Omental fat pad (tissue), 4 donors: Measurements from ENCODE around the gene PSMB2. TPM values are rescaled to one million over a fixed set of nuclear protein-coding genes. Genes with fewer than 3 reads are reported as not detected.
"Not testable (repeated sequence)": the region's sequence is repeated elsewhere in the genome, so short reads cannot be mapped to it uniquely, and the experiment has no call there.

Experiments used
- ATAC-seq: fragments of 150-250 bp; one replicate; pipeline ENCODE4 v1.9.1; 2016; ENCODE audit warnings: mild to moderate bottlenecking, moderate library complexity; ENCODE audit not compliant: low FRiP score
- DNase-seq: peaks from one replicate; pipeline ENCODE4 v3.0.0-alpha.2; 2019; ENCODE audit warnings: low spot score
- CTCF ChIP-seq, 3 donors: fragments of 450-650 bp; IDR thresholded peaks; one replicate each; pipeline ENCODE4 v1.5.1; 2016 to 2017; ENCODE audit warnings: antibody characterized with exemption in 3 of 3, mild to moderate bottlenecking in 3 of 3, moderate library complexity in 2 of 3
- total RNA-seq, 4 donors: library from RNA; depleted of rRNA; stranded (reverse); fragments of >200 nt; gene quantifications; one replicate each; pipeline ENCODE4 v1.1.0, GENCODE V29; 2016

The PSMB2 gene
- total RNA-seq, 4 donors from 2014 or later, result 31.4 to 39.9 (median 36.1) TPM

- DNase-seq (no peak), ATAC-seq (no peak)
- TF ChIP-seq CTCF (IDR thresholded peaks at IDR 0.05), result no peak
These were observed 50.8 kb downstream of the PSMB2 start for GRCh38 chr1:35590476-35591040.

- TF ChIP-seq CTCF (IDR thresholded peaks at IDR 0.05), result no peak
- DNase-seq, result no peak
- ATAC-seq, result no peak
These were observed 51.6 kb downstream of the PSMB2 start for GRCh38 chr1:35589516-35590427.

DNA sequence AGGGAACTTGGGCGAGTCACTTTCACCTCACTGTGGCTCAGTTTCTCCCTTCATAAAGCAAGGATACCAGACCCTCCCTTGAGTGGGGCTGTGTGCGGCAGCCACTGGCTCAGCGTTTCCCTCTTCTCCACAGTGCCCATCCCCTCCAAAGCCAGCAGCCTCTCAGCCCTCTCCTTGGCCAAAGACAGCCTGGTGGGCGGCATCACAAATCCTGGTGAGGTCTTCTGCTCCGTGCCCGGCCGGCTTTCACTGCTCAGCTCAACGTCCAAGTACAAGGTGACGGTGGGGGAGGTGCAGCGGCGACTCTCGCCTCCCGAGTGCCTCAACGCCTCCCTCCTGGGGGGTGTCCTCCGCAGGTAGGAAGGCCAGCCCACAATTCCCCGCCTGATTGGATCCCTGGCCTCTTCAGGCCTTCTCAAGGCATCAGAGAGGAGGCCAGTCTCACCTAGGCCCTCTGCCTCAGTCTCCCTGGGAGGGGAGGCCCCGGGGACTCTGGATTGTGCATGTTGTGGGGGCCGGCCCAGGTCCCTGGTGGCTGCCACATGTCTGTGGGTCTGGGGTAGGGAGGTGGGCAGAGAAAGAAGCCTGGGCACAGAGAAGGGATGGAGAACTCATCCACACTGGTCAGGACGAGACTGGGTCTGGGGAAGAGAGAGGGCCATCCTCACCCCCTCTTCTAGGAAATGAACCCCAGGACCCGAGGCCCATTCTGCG lies 53.0 kb downstream of the PSMB2 start:
- DNase-seq (no peak), ATAC-seq (no peak)
- no peak for TF ChIP-seq CTCF (IDR thresholded peaks at IDR 0.05)

DNA sequence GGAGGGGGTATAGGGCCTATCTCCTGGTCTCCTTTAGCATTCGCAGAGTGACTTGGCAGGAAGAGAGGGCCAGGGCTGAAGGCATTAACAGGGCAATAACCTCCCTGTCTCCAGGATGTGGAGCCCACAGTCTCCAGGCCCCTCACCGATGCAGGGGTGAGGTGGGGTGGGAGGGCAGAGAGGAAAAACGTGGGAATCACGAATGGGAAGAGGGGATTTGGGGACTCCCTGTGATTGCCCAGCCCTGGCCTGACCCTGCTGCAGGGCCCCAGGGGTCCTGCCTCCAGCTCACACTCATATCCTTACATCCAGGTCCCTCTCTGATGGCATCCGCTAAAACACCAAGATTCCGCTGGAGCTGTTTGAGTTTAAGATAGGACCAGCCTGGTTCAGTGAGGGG lies 53.6 kb downstream of the PSMB2 start:
- ATAC-seq (no peak), DNase-seq (no peak)
- TF ChIP-seq CTCF (IDR thresholded peaks at IDR 0.05), result no peak

- no peak for DNase-seq
- no peak for ATAC-seq
- no peak for TF ChIP-seq CTCF (IDR thresholded peaks at IDR 0.05)
These were observed 54.5 kb downstream of the PSMB2 start for GRCh38 chr1:35586808-35587207.

DNA sequence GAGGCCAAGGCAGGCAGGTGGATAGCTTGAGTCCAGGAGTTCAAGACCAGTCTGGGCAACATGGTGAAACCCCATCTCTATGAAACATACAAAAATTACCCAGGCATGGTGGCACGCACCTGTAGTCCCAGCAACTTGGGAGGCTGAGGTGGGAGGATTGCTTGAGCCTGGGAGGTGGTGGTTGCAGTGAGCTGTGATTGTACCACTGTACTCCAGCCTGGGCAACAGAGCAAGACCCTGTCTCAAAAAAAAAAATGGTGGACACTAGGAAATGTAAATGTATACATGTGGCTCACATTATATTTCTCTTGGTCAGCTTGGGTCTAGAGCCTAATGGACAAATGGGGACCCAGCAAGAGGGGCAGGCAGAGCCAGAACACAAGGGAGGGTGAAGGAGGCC lies 55.5 kb downstream of the PSMB2 start:
- ATAC-seq, DNase-seq: not testable (repeated sequence)

- no peak for DNase-seq
- TF ChIP-seq CTCF (IDR thresholded peaks at IDR 0.05), result no peak
- no peak for ATAC-seq
These were observed 56.0 kb downstream of the PSMB2 start for GRCh38 chr1:35585281-35585680.

DNA sequence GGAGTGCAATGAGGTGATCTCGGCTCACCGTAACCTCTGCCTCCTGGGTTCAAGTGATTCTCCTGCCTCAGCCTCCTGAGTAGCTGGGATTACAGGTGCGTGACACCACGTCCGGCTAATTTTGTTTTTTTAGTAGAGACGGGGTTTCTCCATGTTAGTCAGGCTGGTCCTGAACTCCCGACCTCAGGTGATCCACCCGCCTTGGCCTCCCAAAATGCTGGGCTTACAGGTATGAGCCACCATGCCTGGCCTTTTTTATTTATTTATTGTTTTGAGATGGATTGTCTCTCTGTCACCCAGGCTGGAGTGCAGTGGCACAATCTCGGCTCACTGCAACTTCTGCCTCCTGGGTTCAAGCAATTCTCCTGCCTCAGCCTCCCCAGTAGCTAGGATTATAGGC lies 59.7 kb downstream of the PSMB2 start:
- ATAC-seq, DNase-seq: not testable (repeated sequence)
